HepG2 (cell line): Measurements from ENCODE around the gene LGALS7B. TPM values are rescaled to one million over a fixed set of nuclear protein-coding genes. Genes with fewer than 3 reads are reported as not detected.

Source experiments
- ATF3 ChIP-seq: sonication (generic); formaldehyde crosslinking; IDR thresholded peaks from 2 replicates; pipeline ENCODE4 v1.4.0; 2020; ENCODE audit warnings: missing genetic modification reagents
- DZIP1 ChIP-seq: sonication (generic); formaldehyde crosslinking; IDR thresholded peaks from 2 replicates; pipeline ENCODE4 v1.5.0; 2020; ENCODE audit warnings: mild to moderate bottlenecking, missing genetic modification reagents
- FOXO1 ChIP-seq: sonication (generic); formaldehyde crosslinking; IDR thresholded peaks from 2 replicates; pipeline ENCODE4 v1.4.0; 2020; ENCODE audit warnings: missing genetic modification reagents
- MED8 ChIP-seq: sonication (generic); formaldehyde crosslinking; IDR thresholded peaks from 2 replicates; pipeline ENCODE4 v1.8.1; 2023; ENCODE audit warnings: mild to moderate bottlenecking, missing genetic modification reagents; ENCODE audit not compliant: insufficient replicate concordance
- MTA1 ChIP-seq: sonication (generic); formaldehyde crosslinking; IDR thresholded peaks from 2 replicates; pipeline ENCODE4 v1.4.0; 2020; ENCODE audit warnings: missing genetic modification reagents, mild to moderate bottlenecking, borderline replicate concordance
- NR2C2 ChIP-seq: sonication (generic); formaldehyde crosslinking; IDR thresholded peaks from 2 replicates; pipeline ENCODE4 v1.4.0; 2020; ENCODE audit warnings: missing genetic modification reagents, mild to moderate bottlenecking, moderate library complexity, borderline replicate concordance
- POLR2G ChIP-seq: fragments of 200-400 bp; formaldehyde crosslinking; IDR thresholded peaks from 2 replicates; pipeline ENCODE4 v1.6.1; 2018; ENCODE audit warnings: mild to moderate bottlenecking, low read depth, low read length, moderate library complexity
- PREB ChIP-seq: sonication (generic); formaldehyde crosslinking; IDR thresholded peaks from 2 replicates; pipeline ENCODE4 v1.4.0; 2020; ENCODE audit warnings: missing genetic modification reagents
- TIGD3 ChIP-seq: sonication (generic); formaldehyde crosslinking; IDR thresholded peaks from 2 replicates; pipeline ENCODE4 v1.5.1; 2020; ENCODE audit warnings: mild to moderate bottlenecking, missing genetic modification reagents, borderline replicate concordance
- ZBTB26 ChIP-seq: IDR thresholded peaks from 2 replicates; pipeline ENCODE4 v1.6.1; 2016; ENCODE audit warnings: missing compliant biosample characterization, missing genetic modification reagents, borderline replicate concordance
- ZBTB38 ChIP-seq: sonication (generic); formaldehyde crosslinking; IDR thresholded peaks from 2 replicates; pipeline ENCODE4 v1.5.1; 2020; ENCODE audit warnings: mild to moderate bottlenecking, missing genetic modification reagents
- ZNF333 ChIP-seq: sonication (generic); formaldehyde crosslinking; IDR thresholded peaks from 2 replicates; pipeline ENCODE4 v1.4.0; 2020; ENCODE audit warnings: mild to moderate bottlenecking, missing genetic modification reagents, borderline replicate concordance
- ZNF383 ChIP-seq: sonication (generic); formaldehyde crosslinking; IDR thresholded peaks from 2 replicates; pipeline ENCODE4 v1.4.0; 2020; ENCODE audit warnings: missing genetic modification reagents, mild to moderate bottlenecking, borderline replicate concordance
- ZNF710 ChIP-seq: sonication (generic); formaldehyde crosslinking; IDR thresholded peaks from 2 replicates; pipeline ENCODE4 v1.5.0; 2020; ENCODE audit warnings: mild to moderate bottlenecking, missing genetic modification reagents, borderline replicate concordance
- ZNF772 ChIP-seq: sonication (generic); formaldehyde crosslinking; IDR thresholded peaks from 2 replicates; pipeline ENCODE4 v1.5.0; 2020; ENCODE audit warnings: mild to moderate bottlenecking, missing genetic modification reagents
- ZNF850 ChIP-seq: sonication (generic); formaldehyde crosslinking; conservative IDR thresholded peaks from 2 replicates; pipeline ENCODE4 v1.9.0; 2021; ENCODE audit warnings: mild to moderate bottlenecking, missing genetic modification reagents
- ZXDC ChIP-seq: sonication (generic); formaldehyde crosslinking; IDR thresholded peaks from 2 replicates; pipeline ENCODE4 v1.5.0; 2020; ENCODE audit warnings: mild to moderate bottlenecking, missing genetic modification reagents
- polyA plus RNA-seq, 8 experiments: library from polyadenylated mRNA; depleted of rRNA in 3 of 8; stranded (reverse) in 7 of 8; unstranded in 1 of 8; fragments of >200 nt; fragmentation: Illumina TruSeq in 4 of 8; extraction: Trizol in 4 of 8; gene quantifications; 2 replicates each; pipeline versions ENCODE4 v1.2.1 to v1.2.3, GENCODE V29; 2011 to 2016; ENCODE audit warnings: low read depth in 4 of 8, missing spikeins in 1 of 8, mixed read lengths in 1 of 8; ENCODE audit not compliant: insufficient read depth in 1 of 8
- total RNA-seq, 5 experiments: library from RNA; depleted of rRNA; stranded (reverse); fragments of >200 nt; fragmentation: Illumina TruSeq; extraction: Trizol; gene quantifications; 2 replicates each; pipeline ENCODE4 v1.2.3, GENCODE V29; 2016; ENCODE audit warnings: low read depth in 1 of 5

LGALS7B gene
- total and polyA plus RNA-seq, 2 of the 13 experiments (the other 11 are each of a cell fraction or from before 2014, with no cell fraction given), result 1.7 to 2.1 TPM

- peak; percentile 90 for TF ChIP-seq MED8 (CRISPR knock-in tag)
- TF ChIP-seq FOXO1, result peak; percentile 94
- peak; percentile 78 for TF ChIP-seq NR2C2 (CRISPR knock-in tag)
- no peak for TF ChIP-seq ZBTB26 (CRISPR knock-in tag)
- no peak for TF ChIP-seq ZNF850 (CRISPR knock-in tag)
- TF ChIP-seq ZNF333 (CRISPR knock-in tag), result no peak
- TF ChIP-seq TIGD3 (CRISPR knock-in tag), result no peak
- TF ChIP-seq ZXDC (CRISPR knock-in tag), result no peak
- peak; percentile 91; the same call in 1 of the 2 replicates for TF ChIP-seq ZNF710 (CRISPR knock-in tag)
- no peak for TF ChIP-seq PREB
- no peak for TF ChIP-seq ZNF383 (CRISPR knock-in tag)
- 0 out of 2 replicates have a peak, but pooled peaks have one; percentile 55 for TF ChIP-seq ZNF772
- TF ChIP-seq MTA1 (CRISPR knock-in tag), result no peak
- TF ChIP-seq ZBTB38 (CRISPR knock-in tag), result peak; percentile 46; the same call in 1 of the 2 replicates
- no peak for TF ChIP-seq ATF3
- TF ChIP-seq POLR2G, result 0 out of 2 replicates have a peak, but pooled peaks have one; percentile 25
- no peak for TF ChIP-seq DZIP1 (CRISPR knock-in tag)
Measured at GRCh38 chr19:38759590-38760003, 29.4 kb upstream of the LGALS7B start (continued).
